ENCODE data around the gene CLMN.

DNA sequence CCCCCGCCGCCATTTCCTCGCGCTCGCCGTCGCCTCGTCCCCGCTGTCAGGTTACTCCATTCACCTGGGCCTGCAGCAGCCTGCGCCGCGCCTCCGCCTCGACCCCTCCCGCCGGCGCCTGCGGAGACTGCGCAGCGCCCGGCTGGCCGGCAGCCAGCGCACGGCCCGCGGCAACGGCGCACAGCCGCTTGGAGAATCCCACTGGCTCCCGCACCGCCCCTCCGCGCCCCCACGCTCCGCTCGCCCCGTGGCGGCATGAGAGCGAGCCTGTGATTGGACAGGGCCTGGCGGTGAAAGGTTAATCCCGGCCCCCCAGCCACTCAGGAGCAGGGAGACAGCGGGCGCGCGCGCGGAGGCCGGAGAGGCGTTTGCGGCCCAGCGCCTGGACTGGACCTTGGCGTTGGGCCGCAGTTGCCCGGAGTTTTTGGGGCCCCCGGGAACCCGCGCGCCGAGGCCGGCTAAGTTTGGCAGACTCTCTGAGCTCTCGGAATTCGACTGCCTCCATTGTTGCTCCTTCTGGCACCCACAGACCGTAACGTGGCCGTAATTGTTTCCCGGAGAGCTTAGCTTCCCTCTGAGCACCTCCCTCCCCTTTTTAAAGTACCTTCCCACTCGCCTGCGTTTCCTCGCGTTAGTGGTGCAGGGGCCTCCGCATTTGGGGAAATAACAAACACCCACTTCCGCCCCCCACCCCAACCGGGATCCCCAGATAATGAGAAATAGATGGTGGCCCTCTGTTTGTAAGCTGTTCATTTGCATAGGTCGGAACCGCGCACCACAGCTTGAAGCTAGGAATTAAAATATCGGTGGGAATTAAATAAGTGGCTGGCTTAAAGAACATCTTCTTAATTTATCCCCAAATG is 162.2 kb downstream of the CLMN start, which contains the start of gene DICER1:
- TF ChIP-seq CTCF (IDR thresholded peaks at IDR 0.05): no peak
- no peak for TF ChIP-seq EP300 (IDR thresholded peaks at IDR 0.05)

All from esophagus muscularis mucosa (tissue), 3 donors.